GM10847 (cell line): ENCODE measurements around the gene ZBTB46.

Experiments used
- POLR2A ChIP-seq: IDR thresholded peaks from 2 replicates; pipeline ENCODE4 v1.6.1; 2011; ENCODE audit not compliant: insufficient read length; ENCODE audit errors: extremely low read depth

ZBTB46 gene

GRCh38 chr20:63831993-63832686, 1.1 kb upstream of the ZBTB46 start:
- no peak for TF ChIP-seq POLR2A

- no peak for TF ChIP-seq POLR2A
Measured at GRCh38 chr20:63831646-63831992, 555 bp upstream of the ZBTB46 start.

- no peak for TF ChIP-seq POLR2A
Measured at GRCh38 chr20:63829945-63830835, 874 bp downstream of the ZBTB46 start.

GRCh38 chr20:63829603-63829944, 1.5 kb downstream of the ZBTB46 start:
- TF ChIP-seq POLR2A = no peak

GRCh38 chr20:63828951-63829350, 2.1 kb downstream of the ZBTB46 start:
- no peak for TF ChIP-seq POLR2A

GRCh38 chr20:63828545-63828944, 2.5 kb downstream of the ZBTB46 start:
- TF ChIP-seq POLR2A = no peak

GRCh38 chr20:63828124-63828523, 2.9 kb downstream of the ZBTB46 start:
- no peak for TF ChIP-seq POLR2A

GRCh38 chr20:63826753-63827152, 4.3 kb downstream of the ZBTB46 start:
- no peak for TF ChIP-seq POLR2A

- TF ChIP-seq POLR2A = no peak
Measured at GRCh38 chr20:63825331-63826118, 5.5 kb downstream of the ZBTB46 start.

- TF ChIP-seq POLR2A = no peak
Measured at GRCh38 chr20:63823691-63824311, 7.3 kb downstream of the ZBTB46 start.

GRCh38 chr20:63822276-63822696, 8.8 kb downstream of the ZBTB46 start:
- TF ChIP-seq POLR2A = no peak

- TF ChIP-seq POLR2A = no peak
Measured at GRCh38 chr20:63821811-63822210, 9.3 kb downstream of the ZBTB46 start.

- TF ChIP-seq POLR2A = no peak
Measured at GRCh38 chr20:63819224-63819921, 11.7 kb downstream of the ZBTB46 start.

- TF ChIP-seq POLR2A = no peak
Measured at GRCh38 chr20:63815615-63816253, 15.3 kb downstream of the ZBTB46 start.

- TF ChIP-seq POLR2A = no peak
Measured at GRCh38 chr20:63814891-63815614, 16.0 kb downstream of the ZBTB46 start.
